Measurements from ENCODE around the gene NOVA2. TPM values are rescaled to one million over a fixed set of nuclear protein-coding genes. Genes with fewer than 3 reads are reported as not detected.

Gene NOVA2
- total RNA-seq, 4 donors from 2014 or later: 0.41 to 2.2 (median 1.00) TPM; not detected in 1

DNA sequence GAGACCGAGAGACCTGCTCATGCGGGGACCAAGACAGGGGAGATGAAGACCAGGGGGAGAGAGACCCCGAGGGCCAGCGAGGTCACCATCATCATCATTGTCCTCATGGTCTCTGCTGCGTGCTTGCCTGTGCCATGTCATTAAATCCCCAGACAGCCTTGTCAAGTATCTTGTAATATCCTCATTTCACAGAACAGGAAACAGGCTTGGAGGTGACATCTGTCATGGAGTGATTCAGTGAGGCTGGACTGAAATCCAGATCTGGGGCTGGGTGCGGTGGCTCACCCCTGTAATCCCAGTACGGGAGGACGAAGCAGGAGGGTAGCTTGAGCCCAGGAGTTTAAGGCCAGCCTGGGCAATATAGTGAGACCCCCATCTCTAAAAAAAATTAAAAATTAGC lies 53.2 kb downstream of the NOVA2 start:
- intact Hi-C loops (cut with DNase I; ENCODE audit: low total_unique reads): no loop called here
- DNase-seq: no peak
- 58% methylated on average over 8 of the region's 8 CpGs; no CpG with 5 or more reads in 1 of the 2 donors for WGBS, 2 donors (ENCODE audit: low coverage in 1 of 2)

DNA sequence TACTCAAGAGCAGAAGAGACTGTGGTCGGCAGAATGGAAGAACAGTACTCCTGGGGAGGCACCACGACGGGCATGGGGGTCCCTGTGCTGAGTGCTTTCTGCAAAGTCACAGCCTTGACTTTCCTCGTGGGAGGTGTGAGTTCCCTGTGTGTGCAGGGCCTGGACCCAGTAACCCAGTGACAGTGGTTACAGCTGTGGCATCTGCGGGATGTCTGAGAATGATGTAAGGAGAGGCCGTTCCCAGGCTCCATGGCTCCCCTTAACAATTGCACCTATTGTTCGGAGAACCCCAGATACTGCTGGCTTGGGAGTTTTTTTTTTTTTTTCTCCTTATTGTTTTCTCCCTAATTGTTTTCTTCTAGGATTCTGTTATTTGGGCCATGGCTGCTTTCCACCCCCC lies 54.0 kb downstream of the NOVA2 start:
- Histone ChIP-seq H3K36me3 (no peaks in the 10 kb centered on the region), H3K9me3 (no peaks in the 10 kb centered on the region), H3K4me3 (no peak overlapping the region), H3K27ac (no peak overlapping the region), H3K4me1 (no peaks in the 10 kb centered on the region), H3K27me3 (peaks cover 37% of the 10 kb centered on the region)
- no peak for DNase-seq
- TF ChIP-seq EP300 (IDR thresholded peaks at IDR 0.05; ENCODE audit: low read depth): no peak
- TF ChIP-seq, protein P1, sequence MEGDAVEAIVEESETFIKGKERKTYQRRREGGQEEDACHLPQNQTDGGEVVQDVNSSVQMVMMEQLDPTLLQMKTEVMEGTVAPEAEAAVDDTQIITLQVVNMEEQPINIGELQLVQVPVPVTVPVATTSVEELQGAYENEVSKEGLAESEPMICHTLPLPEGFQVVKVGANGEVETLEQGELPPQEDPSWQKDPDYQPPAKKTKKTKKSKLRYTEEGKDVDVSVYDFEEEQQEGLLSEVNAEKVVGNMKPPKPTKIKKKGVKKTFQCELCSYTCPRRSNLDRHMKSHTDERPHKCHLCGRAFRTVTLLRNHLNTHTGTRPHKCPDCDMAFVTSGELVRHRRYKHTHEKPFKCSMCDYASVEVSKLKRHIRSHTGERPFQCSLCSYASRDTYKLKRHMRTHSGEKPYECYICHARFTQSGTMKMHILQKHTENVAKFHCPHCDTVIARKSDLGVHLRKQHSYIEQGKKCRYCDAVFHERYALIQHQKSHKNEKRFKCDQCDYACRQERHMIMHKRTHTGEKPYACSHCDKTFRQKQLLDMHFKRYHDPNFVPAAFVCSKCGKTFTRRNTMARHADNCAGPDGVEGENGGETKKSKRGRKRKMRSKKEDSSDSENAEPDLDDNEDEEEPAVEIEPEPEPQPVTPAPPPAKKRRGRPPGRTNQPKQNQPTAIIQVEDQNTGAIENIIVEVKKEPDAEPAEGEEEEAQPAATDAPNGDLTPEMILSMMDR (IDR thresholded peaks at IDR 0.05): no peak
- TF ChIP-seq POLR2A (IDR thresholded peaks at IDR 0.05): no peak
- TF ChIP-seq POLR2AphosphoS5 (IDR thresholded peaks at IDR 0.05): no peak
- intact Hi-C loops (cut with DNase I; ENCODE audit: low total_unique reads): no loop called here
- in situ Hi-C loops (cut with MboI; ENCODE audit: low pct_ligation_motif_present in 1 of 4, low pct_unique_long_range_greater_than_20kb in 1 of 4, low sequenced_read_pairs in 3 of 4): no loop called here
- 52 to 83% methylated on average over 1 to 7 of the region's 7 CpGs for WGBS, 2 donors (ENCODE audit: low coverage in 1 of 2)

More for the DNA sequence above, 53.2 kb downstream of the NOVA2 start:
- Histone ChIP-seq H3K27me3 (peaks cover 33% of the 10 kb centered on the region), H3K4me1 (no peaks in the 10 kb centered on the region), H3K36me3 (no peaks in the 10 kb centered on the region), H3K4me3 (no peak overlapping the region), H3K27ac (no peak overlapping the region), H3K9me3 (no peaks in the 10 kb centered on the region)
- in situ Hi-C loops (cut with MboI; ENCODE audit: low pct_ligation_motif_present in 1 of 4, low pct_unique_long_range_greater_than_20kb in 1 of 4, low sequenced_read_pairs in 3 of 4): no loop called here
- no peak for TF ChIP-seq EP300 (IDR thresholded peaks at IDR 0.05; ENCODE audit: low read depth)
- TF ChIP-seq, protein P1 (IDR thresholded peaks at IDR 0.05): no peak
- no peak for TF ChIP-seq POLR2AphosphoS5 (IDR thresholded peaks at IDR 0.05)
- TF ChIP-seq POLR2A (IDR thresholded peaks at IDR 0.05): no peak

DNA sequence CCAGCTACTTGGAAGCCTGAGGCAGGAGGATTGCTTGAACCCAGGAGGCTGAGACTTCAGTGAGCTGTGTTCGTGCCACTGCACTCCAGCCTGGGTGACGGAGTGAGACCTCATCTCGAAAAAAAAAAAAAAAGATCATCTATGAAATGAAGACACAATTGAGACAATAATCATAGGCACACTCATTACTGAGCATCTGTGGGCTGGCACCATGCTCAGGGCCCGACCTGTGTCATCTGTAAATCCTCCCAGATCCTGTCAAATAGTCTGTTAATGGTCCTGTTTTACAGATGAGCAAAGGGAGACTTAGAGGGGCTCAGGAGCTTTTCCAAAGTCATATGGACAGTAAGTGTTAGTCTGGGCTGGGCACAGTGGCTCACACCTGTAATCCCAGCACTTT lies 54.9 kb downstream of the NOVA2 start:
- no peak overlapping the region for H3K27ac ChIP-seq
- intact Hi-C loops (cut with DNase I; ENCODE audit: low total_unique reads): no loop called here
- no peaks in the 10 kb centered on the region for H3K36me3 ChIP-seq
- H3K27me3 ChIP-seq: peaks cover 46% of the 10 kb centered on the region
- H3K4me1 ChIP-seq: no peaks in the 10 kb centered on the region
- no peaks in the 10 kb centered on the region for H3K9me3 ChIP-seq
- in situ Hi-C loops (cut with MboI; ENCODE audit: low pct_ligation_motif_present in 1 of 4, low pct_unique_long_range_greater_than_20kb in 1 of 4, low sequenced_read_pairs in 3 of 4): no loop called here
- TF ChIP-seq POLR2A (IDR thresholded peaks at IDR 0.05) (no peak), POLR2AphosphoS5 (IDR thresholded peaks at IDR 0.05) (no peak)
- DNase-seq: no peak
- H3K4me3 ChIP-seq: no peak overlapping the region
- WGBS, 2 donors (ENCODE audit: low coverage in 1 of 2): 52% methylated on average over 4 of the region's 4 CpGs; no CpG with 5 or more reads in 1 of the 2 donors

DNA sequence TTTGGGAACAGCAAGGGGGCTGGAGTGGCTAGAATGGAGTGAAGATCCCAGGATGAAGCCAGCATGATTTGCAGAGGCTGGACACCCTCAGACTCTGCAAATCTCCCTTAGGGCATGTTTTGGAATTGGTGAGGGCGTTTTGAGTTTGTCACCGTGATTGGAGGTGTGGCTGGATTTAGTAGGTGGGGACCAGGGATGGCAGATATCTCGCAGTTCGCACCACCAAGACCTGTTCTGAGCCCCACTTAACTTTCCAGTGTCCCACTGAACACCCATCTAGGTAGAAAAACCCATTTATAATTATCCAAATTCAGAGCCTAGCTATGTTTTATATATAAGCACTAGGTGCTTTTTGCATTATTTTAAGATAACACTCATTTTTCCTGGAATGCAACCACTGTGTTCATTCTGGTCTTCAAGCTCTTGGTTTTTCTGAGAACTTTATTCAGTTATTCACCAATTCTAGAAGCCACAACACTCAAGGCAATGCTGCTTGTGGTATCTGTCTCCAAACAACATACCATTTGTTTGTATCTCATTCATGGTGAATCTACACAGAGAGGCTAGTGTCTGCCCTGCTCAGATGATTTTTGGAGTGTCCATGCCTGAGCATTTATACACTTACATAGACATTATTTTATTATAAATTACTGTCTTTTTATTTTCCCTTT lies 56.1 kb downstream of the NOVA2 start:
- Histone ChIP-seq H3K4me1 (no peaks in the 10 kb centered on the region), H3K36me3 (no peaks in the 10 kb centered on the region), H3K9me3 (no peaks in the 10 kb centered on the region), H3K27me3 (peaks cover 48% of the 10 kb centered on the region), H3K4me3 (no peak overlapping the region), H3K27ac (no peak overlapping the region)
- DNase-seq: no peak
- intact Hi-C loops (cut with DNase I; ENCODE audit: low total_unique reads) (no loop called here), in situ Hi-C loops (cut with MboI; ENCODE audit: low pct_ligation_motif_present in 1 of 4, low pct_unique_long_range_greater_than_20kb in 1 of 4, low sequenced_read_pairs in 3 of 4) (no loop called here)
- TF ChIP-seq POLR2A (IDR thresholded peaks at IDR 0.05): no peak
- TF ChIP-seq, protein P1 (IDR thresholded peaks at IDR 0.05): no peak
- 10 to 30% methylated on average over 2 to 4 of the region's 4 CpGs for WGBS, 2 donors (ENCODE audit: low coverage in 1 of 2)

All from transverse colon (tissue), 4 donors.